OCI-LY1 (cell line): Measurements from ENCODE around the gene CYBA.

Source experiments
- H2AFZ ChIP-seq: fragments of 200-600 bp; sonication (generic), shearing (Covaris generic); 2 replicates; pipeline ENCODE4 v1.6.0; 2014; ENCODE audit warnings: antibody characterized with exemption, mild to moderate bottlenecking, low read length
- H3F3A ChIP-seq: fragments of 200-600 bp; sonication (generic), shearing (Covaris generic); 2 replicates; pipeline ENCODE4 v1.6.0; 2014; ENCODE audit warnings: mild to moderate bottlenecking, antibody characterized with exemption, low read length, moderate library complexity; ENCODE audit not compliant: insufficient read depth
- H3K27ac ChIP-seq: fragments of 200-600 bp; sonication (generic); 2 replicates; pipeline ENCODE4 v1.5.1; 2014; ENCODE audit warnings: low read length, mixed run types, mild to moderate bottlenecking, low read depth; ENCODE audit not compliant: poor library complexity, severe bottlenecking
- H3K27me3 ChIP-seq: fragments of 200-600 bp; sonication (generic); 2 replicates; pipeline ENCODE4 v1.6.0; 2014; ENCODE audit warnings: antibody characterized with exemption, mild to moderate bottlenecking, low read length, moderate library complexity; ENCODE audit not compliant: insufficient read depth
- H3K36me3 ChIP-seq: fragments of 200-600 bp; sonication (generic); 2 replicates; pipeline ENCODE4 v1.6.1; 2014; ENCODE audit warnings: mild to moderate bottlenecking, antibody characterized with exemption, low read length, moderate library complexity, mixed read lengths; ENCODE audit not compliant: insufficient read depth
- H3K4me1 ChIP-seq: fragments of 200-600 bp; sonication (generic); 2 replicates; pipeline ENCODE4 v1.5.1; 2014; ENCODE audit warnings: mild to moderate bottlenecking, low read length, moderate library complexity; ENCODE audit not compliant: insufficient read depth, severe bottlenecking
- H3K4me2 ChIP-seq: fragments of 200-600 bp; sonication (generic), shearing (Covaris generic); 2 replicates; pipeline ENCODE4 v1.6.1; 2014; ENCODE audit warnings: low read length
- H3K4me3 ChIP-seq: fragments of 200-600 bp; sonication (generic); 2 replicates; pipeline ENCODE4 v1.5.1; 2014; ENCODE audit warnings: low read length, low read depth, mild to moderate bottlenecking, mixed read lengths; ENCODE audit not compliant: poor library complexity, severe bottlenecking
- H3K79me2 ChIP-seq: fragments of 200-600 bp; shearing (Covaris generic); 2 replicates; pipeline ENCODE4 v1.6.1; 2016; ENCODE audit warnings: mixed run types, low read length, mixed read lengths; ENCODE audit not compliant: insufficient read depth
- H3K9ac ChIP-seq: fragments of 200-600 bp; sonication (generic), shearing (Covaris generic); 2 replicates; pipeline ENCODE4 v1.6.1; 2014; ENCODE audit warnings: mild to moderate bottlenecking, low read length, mixed read lengths
- H3K9me2 ChIP-seq: fragments of 200-600 bp; sonication (generic), shearing (Covaris generic); 2 replicates; pipeline ENCODE4 v1.6.1; 2014; ENCODE audit warnings: low read depth, mild to moderate bottlenecking, low read length, mixed read lengths
- H3K9me3 ChIP-seq: fragments of 200-600 bp; shearing (Covaris generic); 2 replicates; pipeline ENCODE4 v1.6.1; 2014; ENCODE audit warnings: low read length, mixed read lengths
- H4K20me1 ChIP-seq: fragments of 200-600 bp; sonication (generic), shearing (Covaris generic); 2 replicates; pipeline ENCODE4 v1.6.0; 2016; ENCODE audit warnings: mild to moderate bottlenecking, low read length; ENCODE audit not compliant: insufficient read depth
- EZH2 ChIP-seq: fragments of 200-600 bp; sonication (generic), shearing (Covaris generic); IDR thresholded peaks from 2 replicates; pipeline ENCODE4 v1.8.0; 2017; ENCODE audit warnings: borderline replicate concordance, mixed run types, mild to moderate bottlenecking, antibody characterized with exemption, low read length, moderate library complexity, mixed read lengths
- TF ChIP-seq, protein P1 (sequence below): fragments of 200-600 bp; sonication (generic), shearing (Covaris generic); IDR thresholded peaks from 2 replicates; pipeline ENCODE4 v1.5.1; 2017; ENCODE audit warnings: mild to moderate bottlenecking, antibody characterized with exemption, low read length, moderate library complexity, mixed read lengths

Gene CYBA

DNA sequence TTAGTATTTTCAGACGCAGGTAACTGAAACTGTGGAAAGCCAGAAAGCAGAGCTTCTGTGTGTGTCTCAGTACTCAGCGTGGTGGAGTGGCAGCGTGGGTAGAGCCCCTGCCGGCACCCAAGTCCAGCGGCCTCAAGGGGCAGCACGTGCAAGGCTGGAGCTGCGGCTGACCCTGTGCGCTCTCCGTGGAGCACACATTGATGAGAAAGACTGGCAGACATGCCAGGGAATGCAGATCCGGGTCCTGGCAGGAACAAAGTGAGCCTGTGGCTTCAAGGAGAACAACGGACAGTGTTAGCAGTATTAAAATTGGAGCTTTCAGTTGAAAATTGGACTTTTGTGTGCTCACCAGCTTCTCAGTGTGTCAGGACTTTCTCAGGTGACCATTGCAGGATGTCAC lies 57.4 kb downstream of the CYBA start:
- H3K9me2 ChIP-seq: no peaks in the 10 kb centered on the region
- no peak overlapping the region for H3K27ac ChIP-seq
- H3F3A ChIP-seq: no peaks in the 10 kb centered on the region
- H3K4me3 ChIP-seq: no peak overlapping the region
- peaks cover 71% of the 10 kb centered on the region for H3K36me3 ChIP-seq
- H3K4me1 ChIP-seq: no peaks in the 10 kb centered on the region
- no peak overlapping the region for H3K4me2 ChIP-seq
- no peak for TF ChIP-seq EZH2
- TF ChIP-seq, protein P1, sequence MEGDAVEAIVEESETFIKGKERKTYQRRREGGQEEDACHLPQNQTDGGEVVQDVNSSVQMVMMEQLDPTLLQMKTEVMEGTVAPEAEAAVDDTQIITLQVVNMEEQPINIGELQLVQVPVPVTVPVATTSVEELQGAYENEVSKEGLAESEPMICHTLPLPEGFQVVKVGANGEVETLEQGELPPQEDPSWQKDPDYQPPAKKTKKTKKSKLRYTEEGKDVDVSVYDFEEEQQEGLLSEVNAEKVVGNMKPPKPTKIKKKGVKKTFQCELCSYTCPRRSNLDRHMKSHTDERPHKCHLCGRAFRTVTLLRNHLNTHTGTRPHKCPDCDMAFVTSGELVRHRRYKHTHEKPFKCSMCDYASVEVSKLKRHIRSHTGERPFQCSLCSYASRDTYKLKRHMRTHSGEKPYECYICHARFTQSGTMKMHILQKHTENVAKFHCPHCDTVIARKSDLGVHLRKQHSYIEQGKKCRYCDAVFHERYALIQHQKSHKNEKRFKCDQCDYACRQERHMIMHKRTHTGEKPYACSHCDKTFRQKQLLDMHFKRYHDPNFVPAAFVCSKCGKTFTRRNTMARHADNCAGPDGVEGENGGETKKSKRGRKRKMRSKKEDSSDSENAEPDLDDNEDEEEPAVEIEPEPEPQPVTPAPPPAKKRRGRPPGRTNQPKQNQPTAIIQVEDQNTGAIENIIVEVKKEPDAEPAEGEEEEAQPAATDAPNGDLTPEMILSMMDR: no peak
- H2AFZ ChIP-seq: no peak overlapping the region
- no peaks in the 10 kb centered on the region for H3K9me3 ChIP-seq
- H3K9ac ChIP-seq: no peak overlapping the region
- H3K27me3 ChIP-seq: no peaks in the 10 kb centered on the region
- no peaks in the 10 kb centered on the region for H4K20me1 ChIP-seq
- 0 out of 2 replicates have a peak, but pooled peaks cover 6% of the 10 kb centered on the region for H3K79me2 ChIP-seq
